Naive thymus-derived CD4-positive, alpha-beta T cell (primary cell): ENCODE measurements around the gene KCTD4. TPM values are rescaled to one million over a fixed set of nuclear protein-coding genes. Genes with fewer than 3 reads are reported as not detected.

Source experiments
- ATAC-seq: fragments of 150-1000 bp; cut with Tn5 transposase; 2 replicates; pipeline ENCODE4 v1.10.0; 2021; ENCODE audit warnings: mild to moderate bottlenecking, moderate library complexity
- CTCF ChIA-PET: fragments of 350-600 bp; sonication (Branson Sonifier 250); formaldehyde crosslinking; loops from one replicate; lab custom pipeline; 2021; ENCODE audit warnings: antibody characterized with exemption; lab: Charles Lee
- POLR2A ChIA-PET: fragments of 350-600 bp; sonication (Branson Sonifier 250); formaldehyde crosslinking; loops from one replicate; lab custom pipeline; 2021; ENCODE audit warnings: antibody characterized with exemption, inconsistent platforms; lab: Charles Lee
- DNase-seq, 9 donors: peaks; one replicate each; pipeline versions ENCODE4 v3.0.0 to v3.0.0-alpha.2; 2020 to 2022; ENCODE audit warnings: mixed read lengths in 1 of 9
- H3K27ac ChIP-seq: one replicate; pipeline ENCODE4 v1.7.0; 2013; ENCODE audit warnings: mild to moderate bottlenecking, low read depth, low read length, moderate library complexity
- H3K27me3 ChIP-seq, 2 donors: one replicate each; pipeline ENCODE4 v1.7.0; 2013; ENCODE audit warnings: low read length in 2 of 2, mild to moderate bottlenecking in 2 of 2, moderate library complexity in 2 of 2; ENCODE audit not compliant: control insufficient read depth in 2 of 2, insufficient read depth in 2 of 2
- H3K36me3 ChIP-seq, 3 experiments: 1 replicate in 2 of 3; 2 replicates in 1 of 3; pipeline ENCODE4 v1.7.0; 2013; ENCODE audit warnings: low read length in 3 of 3, mild to moderate bottlenecking in 3 of 3, moderate library complexity in 1 of 3; ENCODE audit not compliant: insufficient read depth in 3 of 3, control insufficient read depth in 2 of 3
- H3K4me1 ChIP-seq, 2 donors: one replicate each; pipeline ENCODE4 v1.7.0; 2013; ENCODE audit warnings: low read length in 2 of 2, mild to moderate bottlenecking in 2 of 2, moderate library complexity in 1 of 2; ENCODE audit not compliant: control insufficient read depth in 2 of 2, insufficient read depth in 2 of 2
- H3K4me3 ChIP-seq: 2 replicates; pipeline ENCODE4 v1.7.0; 2013; ENCODE audit warnings: mild to moderate bottlenecking, low read length
- H3K9me3 ChIP-seq, 3 experiments: 1 replicate in 2 of 3; 2 replicates in 1 of 3; pipeline ENCODE4 v1.7.0; 2013; ENCODE audit warnings: low read length in 3 of 3; ENCODE audit not compliant: control insufficient read depth in 2 of 3
- H3K27ac Mint-ChIP-seq, 9 donors: one replicate each; pipeline ENCODE4 v1.8.0; 2020 to 2022; ENCODE audit warnings: mixed read lengths in 9 of 9, mild to moderate bottlenecking in 8 of 9, moderate library complexity in 5 of 9, inconsistent platforms in 2 of 9
- H3K27me3 Mint-ChIP-seq, 5 donors: one replicate each; pipeline ENCODE4 v1.8.0; 2021 to 2022; ENCODE audit warnings: mixed read lengths in 5 of 5, mild to moderate bottlenecking in 1 of 5
- H3K36me3 Mint-ChIP-seq, 5 donors: one replicate each; pipeline ENCODE4 v1.8.0; 2020 to 2022; ENCODE audit warnings: mixed read lengths in 5 of 5, mild to moderate bottlenecking in 3 of 5, inconsistent platforms in 1 of 5
- H3K4me1 Mint-ChIP-seq, 7 donors: one replicate each; pipeline ENCODE4 v1.8.0; 2020 to 2022; ENCODE audit warnings: mixed read lengths in 7 of 7, mild to moderate bottlenecking in 3 of 7, inconsistent platforms in 1 of 7
- H3K4me3 Mint-ChIP-seq, 10 donors: one replicate each; pipeline ENCODE4 v1.8.0; 2020 to 2022; ENCODE audit warnings: mild to moderate bottlenecking in 10 of 10, mixed read lengths in 10 of 10, moderate library complexity in 6 of 10, inconsistent platforms in 2 of 10
- H3K9me3 Mint-ChIP-seq, 11 donors: one replicate each; pipeline ENCODE4 v1.8.0; 2020 to 2022; ENCODE audit warnings: mixed read lengths in 11 of 11, mild to moderate bottlenecking in 4 of 11, inconsistent platforms in 1 of 11, moderate library complexity in 1 of 11
- intact Hi-C, 2 donors: fragments of 100-400 bp; cut with micrococcal nuclease; formaldehyde crosslinking; loops; one replicate each; pipeline ENCODE4 v1.15.1; 2023
- polyA plus RNA-seq, 2 donors: library from polyadenylated mRNA; unstranded; fragments of 300-500 nt; fragmentation: Illumina TruSeq; gene quantifications; one replicate each; pipeline ENCODE4 v1.2.3, GENCODE V29; 2021
- total RNA-seq, 6 experiments: library from RNA in 5 of 6; stranded (reverse) in 5 of 6; gene quantifications; 1 replicate in 5 of 6; 2 replicates in 1 of 6; pipeline ENCODE4 v1.2.3 and lab custom pipeline; 2021 to 2026

Gene KCTD4
- total and polyA plus RNA-seq, 7 experiments from 2014 or later, result not detected

- intact Hi-C loops, result no loop called here
- ChIA-PET CTCF (no interaction called here), POLR2A (no interaction called here)
- Mint-ChIP-seq H3K36me3 (peaks cover 4 to 33% (median 21%) of the 10 kb centered on the region in 5 donors), H3K27ac (no peak overlapping the region), H3K4me3 (no peak overlapping the region), H3K4me1 (peaks cover 9 to 36% (median 24%) of the 10 kb centered on the region in 7 donors), H3K27me3 (no peaks in the 10 kb centered on the region), H3K9me3 (no peaks in the 10 kb centered on the region)
- Histone ChIP-seq H3K36me3 (peaks cover 0 to 10% (median 0%) of the 10 kb centered on the region in 3 experiments), H3K27me3 (no peaks in the 10 kb centered on the region), H3K4me1 (no peaks in the 10 kb centered on the region), H3K9me3 (no peaks in the 10 kb centered on the region), H3K27ac (no peak overlapping the region), H3K4me3 (no peak overlapping the region)
- ATAC-seq (no peak), DNase-seq (no peak)
These were observed 50.9 kb downstream of the KCTD4 start for GRCh38 chr13:45149964-45150363.

DNA sequence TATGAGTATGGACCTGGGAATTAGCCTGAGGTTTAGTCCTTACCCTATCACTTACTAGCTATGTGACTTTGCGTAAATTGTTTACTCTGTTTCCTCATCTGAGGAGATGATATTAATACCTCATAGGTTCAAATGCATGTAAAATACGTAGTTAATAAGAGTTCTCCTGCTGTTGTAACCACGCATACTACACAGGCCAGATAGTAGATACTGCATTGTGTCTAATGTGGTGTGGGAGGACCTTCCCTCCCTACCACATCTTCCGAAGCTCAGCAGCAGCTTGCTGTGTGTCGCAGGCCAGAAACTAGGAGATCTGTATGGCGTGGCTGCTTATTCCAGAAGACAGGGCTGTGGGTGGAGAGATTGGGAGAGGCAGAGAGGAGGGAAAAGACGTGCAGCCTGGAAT, 57.5 kb downstream of the KCTD4 start:
- ATAC-seq, result no peak
- peaks cover 3 to 6% (median 5%) of the 10 kb centered on the region in 3 experiments for H3K36me3 ChIP-seq
- no peak overlapping the region for H3K4me3 Mint-ChIP-seq
- no peaks in the 10 kb centered on the region for H3K9me3 Mint-ChIP-seq
- H3K4me1 Mint-ChIP-seq, result peaks cover 11 to 53% (median 34%) of the 10 kb centered on the region in 7 donors
- peaks cover 8 to 45% (median 18%) of the 10 kb centered on the region in 5 donors for H3K36me3 Mint-ChIP-seq
- no peak overlapping the region for H3K4me3 ChIP-seq
- intact Hi-C loops, result loop anchor here in 1 of 2 donors (5.0 kb wide), 1 partner anchor 41 kb away; no protein-coding TSS in a partner anchor
- ChIA-PET CTCF (interaction anchor here (0.6 kb wide), 1 partner anchor 83 kb away, joined by 3 read pairs; no protein-coding TSS in a partner anchor), POLR2A (interaction anchor here (0.8 kb wide), 1 partner anchor 10 kb away, joined by 3 read pairs; no protein-coding TSS in a partner anchor)
- no peaks in the 10 kb centered on the region for H3K27me3 ChIP-seq
- no peaks in the 10 kb centered on the region for H3K27me3 Mint-ChIP-seq
- DNase-seq, result no peak
- H3K4me1 ChIP-seq, result no peaks in the 10 kb centered on the region
- no peak overlapping the region for H3K27ac ChIP-seq
- H3K27ac Mint-ChIP-seq, result no peak overlapping the region
- H3K9me3 ChIP-seq, result no peaks in the 10 kb centered on the region

Other genes with a start within 250 kb of the KCTD4 start
- gene NUFIP1, start 211.6 kb downstream of the KCTD4 start, total RNA-seq, result 1 to 10 TPM; 3.7 to 6.6 (median 5.4) TPM
- 1 to 10 TPM; 4.7 to 4.9 TPM for gene NUFIP1, start 211.6 kb downstream of the KCTD4 start, polyA plus RNA-seq
- gene GPALPP1, start 211.5 kb downstream of the KCTD4 start, total RNA-seq, result 10 to 100 TPM; 29.7 to 43.1 (median 33.0) TPM
- gene GPALPP1, start 211.5 kb downstream of the KCTD4 start, polyA plus RNA-seq, result 10 to 100 TPM; 17.5 to 22.0 TPM
- 10 to 100 TPM; 13.7 to 20.4 (median 15.2) TPM for gene GTF2F2, start 80.5 kb downstream of the KCTD4 start, total RNA-seq
- 1 to 10 TPM; 6.7 to 8.1 TPM for gene GTF2F2, start 80.5 kb downstream of the KCTD4 start, polyA plus RNA-seq
- over 10,000 TPM in 2 of 5 experiments, 1,000 to 10,000 TPM in 3; 4,230 to 13,134 (median 7,796) TPM for gene TPT1, start 140.1 kb upstream of the KCTD4 start, total RNA-seq
- gene TPT1, start 140.1 kb upstream of the KCTD4 start, polyA plus RNA-seq, result 1,000 to 10,000 TPM; 3,943 to 4,894 TPM
- gene SLC25A30, start 217.3 kb upstream of the KCTD4 start, total RNA-seq, result 10 to 100 TPM; 13.3 to 29.4 (median 23.6) TPM
- 1 to 10 TPM; 1.7 to 2.1 TPM for gene SLC25A30, start 217.3 kb upstream of the KCTD4 start, polyA plus RNA-seq